Nephron (organoid): Measurements from ENCODE around the gene PHOSPHO1.
"Not testable (repeated sequence)": the region's sequence is repeated elsewhere in the genome, so short reads cannot be mapped to it uniquely, and the experiment has no call there.

Experiments used
- H3K27ac Mint-ChIP-seq, 3 experiments: 2 replicates each; pipeline ENCODE4 v1.8.0; 2020; ENCODE audit warnings: mixed read lengths in 3 of 3, mild to moderate bottlenecking in 2 of 3, moderate library complexity in 1 of 3
- H3K27me3 Mint-ChIP-seq: 2 replicates; pipeline ENCODE4 v1.8.0; 2021; ENCODE audit warnings: low read depth, mild to moderate bottlenecking, moderate library complexity, mixed read lengths
- H3K36me3 Mint-ChIP-seq: 2 replicates; pipeline ENCODE4 v1.8.0; 2020; ENCODE audit warnings: low read depth, mixed read lengths
- H3K4me1 Mint-ChIP-seq: 2 replicates; pipeline ENCODE4 v1.8.0; 2020; ENCODE audit warnings: mixed read lengths
- H3K4me3 Mint-ChIP-seq, 3 experiments: 2 replicates each; pipeline ENCODE4 v1.8.0; 2020; ENCODE audit warnings: mild to moderate bottlenecking in 3 of 3, mixed read lengths in 3 of 3, moderate library complexity in 2 of 3
- H3K9me3 Mint-ChIP-seq: 2 replicates; pipeline ENCODE4 v1.8.0; 2020; ENCODE audit warnings: mixed read lengths
- CTCF ChIP-seq, 3 experiments: fragments of 200-600 bp; sonication (generic); IDR thresholded peaks; one replicate each; pipeline ENCODE4 v1.5.0; 2021; ENCODE audit warnings: antibody characterized with exemption in 3 of 3; ENCODE audit not compliant: unreplicated experiment in 3 of 3

Gene PHOSPHO1

GRCh38 chr17:49187301-49187700, 43.3 kb downstream of the PHOSPHO1 start:
- no peak for TF ChIP-seq CTCF (IDR thresholded peaks at IDR 0.05; ENCODE audit: unreplicated experiment in 3 of 3)
- H3K27ac Mint-ChIP-seq: no peak overlapping the region
- H3K4me3 Mint-ChIP-seq: no peak overlapping the region
- peaks cover 25% of the 10 kb centered on the region for H3K9me3 Mint-ChIP-seq
- no peaks in the 10 kb centered on the region for H3K36me3 Mint-ChIP-seq
- H3K4me1 Mint-ChIP-seq: no peaks in the 10 kb centered on the region
- peaks cover 16% of the 10 kb centered on the region for H3K27me3 Mint-ChIP-seq

- not testable (repeated sequence) for H3K4me1 Mint-ChIP-seq, H3K4me3 Mint-ChIP-seq, H3K27ac Mint-ChIP-seq, H3K36me3 Mint-ChIP-seq
- peaks cover 28% of the 10 kb centered on the region for H3K9me3 Mint-ChIP-seq
- peaks cover 20% of the 10 kb centered on the region for H3K27me3 Mint-ChIP-seq
These were observed 45.2 kb downstream of the PHOSPHO1 start for GRCh38 chr17:49185381-49185780.

- H3K36me3 Mint-ChIP-seq, H3K4me1 Mint-ChIP-seq, H3K4me3 Mint-ChIP-seq, H3K27ac Mint-ChIP-seq: not testable (repeated sequence)
- Mint-ChIP-seq H3K9me3 (peaks cover 28% of the 10 kb centered on the region), H3K27me3 (peaks cover 20% of the 10 kb centered on the region)
These were observed 46.1 kb downstream of the PHOSPHO1 start for GRCh38 chr17:49184522-49184921.

GRCh38 chr17:49183801-49184200, 46.8 kb downstream of the PHOSPHO1 start:
- H3K4me1 Mint-ChIP-seq: no peaks in the 10 kb centered on the region
- no peak overlapping the region for H3K4me3 Mint-ChIP-seq
- H3K36me3 Mint-ChIP-seq: no peaks in the 10 kb centered on the region
- H3K27ac Mint-ChIP-seq: no peak overlapping the region
- no peak for TF ChIP-seq CTCF (IDR thresholded peaks at IDR 0.05; ENCODE audit: unreplicated experiment in 3 of 3)
- H3K27me3 Mint-ChIP-seq: peaks cover 20% of the 10 kb centered on the region
- H3K9me3 Mint-ChIP-seq: peaks cover 28% of the 10 kb centered on the region

- H3K9me3 Mint-ChIP-seq: peaks cover 28% of the 10 kb centered on the region
- no peak overlapping the region for H3K4me3 Mint-ChIP-seq
- H3K27ac Mint-ChIP-seq: no peak overlapping the region
- no peak for TF ChIP-seq CTCF (IDR thresholded peaks at IDR 0.05; ENCODE audit: unreplicated experiment in 3 of 3)
- H3K36me3 Mint-ChIP-seq: no peaks in the 10 kb centered on the region
- no peaks in the 10 kb centered on the region for H3K4me1 Mint-ChIP-seq
- H3K27me3 Mint-ChIP-seq: peaks cover 20% of the 10 kb centered on the region
These were observed 47.2 kb downstream of the PHOSPHO1 start for GRCh38 chr17:49183341-49183740.

GRCh38 chr17:49180998-49181635, 49.5 kb downstream of the PHOSPHO1 start:
- Mint-ChIP-seq H3K27me3 (peaks cover 20% of the 10 kb centered on the region), H3K27ac (no peak overlapping the region), H3K36me3 (no peaks in the 10 kb centered on the region), H3K4me1 (no peaks in the 10 kb centered on the region), H3K4me3 (no peak overlapping the region), H3K9me3 (peaks cover 38% of the 10 kb centered on the region)
- TF ChIP-seq CTCF (IDR thresholded peaks at IDR 0.05; ENCODE audit: unreplicated experiment in 3 of 3): no peak

GRCh38 chr17:49180303-49180702, 50.3 kb downstream of the PHOSPHO1 start:
- Mint-ChIP-seq H3K4me3 (no peak overlapping the region), H3K36me3 (peaks cover 3% of the 10 kb centered on the region), H3K9me3 (peaks cover 40% of the 10 kb centered on the region), H3K27me3 (peaks cover 19% of the 10 kb centered on the region), H3K27ac (no peak overlapping the region), H3K4me1 (no peaks in the 10 kb centered on the region)
- peak; percentile 37 to 47 (median 47) for TF ChIP-seq CTCF (IDR thresholded peaks at IDR 0.05; ENCODE audit: unreplicated experiment in 3 of 3)

- H3K36me3 Mint-ChIP-seq, H3K4me1 Mint-ChIP-seq, H3K4me3 Mint-ChIP-seq, H3K27ac Mint-ChIP-seq: not testable (repeated sequence)
- H3K27me3 Mint-ChIP-seq: peaks cover 11% of the 10 kb centered on the region
- H3K9me3 Mint-ChIP-seq: peaks cover 28% of the 10 kb centered on the region
These were observed 54.6 kb downstream of the PHOSPHO1 start for GRCh38 chr17:49175978-49176377.
